ENCODE measurements around the gene C2orf78. TPM values are rescaled to one million over a fixed set of nuclear protein-coding genes. Genes with fewer than 3 reads are reported as not detected.

C2orf78 gene
- total and polyA plus RNA-seq, 4 donors = not detected

DNA sequence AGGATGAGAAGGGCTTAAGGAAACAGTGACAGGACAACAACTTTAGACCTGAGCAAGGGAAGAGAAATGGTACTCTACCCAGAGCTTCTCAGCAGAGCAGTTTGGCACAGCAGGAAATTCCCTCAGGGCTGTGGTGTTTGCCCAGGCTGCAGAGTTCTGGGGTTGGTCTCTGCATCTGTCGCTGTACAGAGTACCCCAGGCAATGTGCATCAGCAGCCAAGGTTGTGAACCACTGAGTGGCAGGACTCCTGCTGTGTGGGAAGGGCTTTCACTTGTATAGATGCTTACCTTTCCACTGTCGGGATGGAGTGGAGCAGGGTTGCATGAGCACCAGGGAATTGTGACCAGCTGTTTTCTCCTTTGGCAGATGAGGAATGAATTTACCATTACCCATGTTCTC lies 66.0 kb downstream of the C2orf78 start:
- no peak overlapping the region for H3K9ac ChIP-seq (ENCODE audit: insufficient read depth in 1 of 2, low read length in 2 of 2)
- H3K27ac ChIP-seq (ENCODE audit: low read depth in 1 of 2, low read length in 1 of 2) = no peak overlapping the region
- peaks cover 29 to 54% (median 41%) of the 10 kb centered on the region in 4 donors for H3K36me3 ChIP-seq (ENCODE audit: control insufficient read depth in 4 of 4, insufficient read depth in 4 of 4, low read length in 4 of 4)
- no peak overlapping the region for H3K4me3 ChIP-seq
- DNase-seq (no peak), ATAC-seq (ENCODE audit: insufficient read depth, low FRiP score) (no peak)
- peaks cover 0 to 2% (median 0%) of the 10 kb centered on the region in 5 donors for H3K4me1 ChIP-seq (ENCODE audit: control insufficient read depth in 5 of 5, insufficient read depth in 5 of 5, low read length in 5 of 5)
- TF ChIP-seq CTCF (IDR thresholded peaks at IDR 0.05; ENCODE audit: control extremely low read depth, extremely low read depth) = no peak
- H3K27me3 ChIP-seq (ENCODE audit: control insufficient read depth in 3 of 3, insufficient read depth in 3 of 3, low read length in 2 of 3) = no peaks in the 10 kb centered on the region
- no peaks in the 10 kb centered on the region for H3K9me3 ChIP-seq (ENCODE audit: control insufficient read depth in 4 of 4, insufficient read depth in 3 of 4, low read length in 3 of 4)
- 95 to 98% methylated on average over 2 of the region's 2 CpGs for WGBS, 2 donors

DNA sequence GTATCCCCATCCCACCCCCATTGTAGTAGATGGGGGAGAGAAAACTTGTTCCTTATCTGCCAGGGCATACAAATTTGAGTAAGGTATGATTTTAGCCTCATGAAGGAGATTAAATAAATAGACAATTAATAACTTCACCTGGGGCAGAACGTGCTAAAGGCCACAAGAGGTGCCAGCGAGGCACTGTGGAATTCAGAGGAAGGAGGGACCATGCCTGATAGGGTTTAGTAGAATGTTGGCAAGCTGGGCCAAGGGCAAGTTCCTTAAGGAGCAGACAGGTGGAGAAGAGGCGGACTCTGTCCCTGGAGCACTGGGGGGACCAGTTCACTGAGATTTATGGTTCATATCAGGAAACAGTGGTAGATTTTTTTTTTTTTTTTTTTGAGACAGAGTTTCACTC lies 67.3 kb downstream of the C2orf78 start:
- DNase-seq = no peak
- Histone ChIP-seq H3K27ac (ENCODE audit: low read depth in 1 of 2, low read length in 1 of 2) (no peak overlapping the region), H3K4me3 (no peak overlapping the region), H3K9ac (ENCODE audit: insufficient read depth in 1 of 2, low read length in 2 of 2) (no peak overlapping the region), H3K4me1 (ENCODE audit: control insufficient read depth in 5 of 5, insufficient read depth in 5 of 5, low read length in 5 of 5) (peaks cover 0 to 2% (median 0%) of the 10 kb centered on the region in 5 donors), H3K36me3 (ENCODE audit: control insufficient read depth in 4 of 4, insufficient read depth in 4 of 4, low read length in 4 of 4) (peaks cover 31 to 61% (median 46%) of the 10 kb centered on the region in 4 donors), H3K27me3 (ENCODE audit: control insufficient read depth in 3 of 3, insufficient read depth in 3 of 3, low read length in 2 of 3) (no peaks in the 10 kb centered on the region), H3K9me3 (ENCODE audit: control insufficient read depth in 4 of 4, insufficient read depth in 3 of 4, low read length in 3 of 4) (no peaks in the 10 kb centered on the region)
- no peak for ATAC-seq (ENCODE audit: insufficient read depth, low FRiP score)
- TF ChIP-seq CTCF (IDR thresholded peaks at IDR 0.05; ENCODE audit: control extremely low read depth, extremely low read depth) = no peak
- 72 to 85% methylated on average over 3 of the region's 3 CpGs for WGBS, 2 donors

DNA sequence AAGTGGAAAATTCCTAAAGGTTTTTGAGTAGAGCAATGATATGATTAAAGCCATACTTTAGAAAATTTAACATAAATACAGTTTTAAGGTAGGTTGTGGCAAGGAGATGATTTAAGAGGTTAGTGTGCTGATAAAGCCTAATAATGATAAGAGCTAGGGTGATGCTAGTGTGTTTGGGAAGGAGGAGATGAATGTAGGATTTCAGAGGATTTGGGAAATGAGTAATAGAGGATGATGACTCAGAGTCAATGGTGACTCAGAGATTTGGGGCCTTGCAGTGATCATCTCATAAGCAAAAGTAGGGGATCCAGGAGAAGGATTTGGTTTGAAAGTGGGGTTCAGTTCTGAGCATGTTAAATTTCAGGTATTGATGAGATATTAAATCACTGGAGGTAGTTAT lies 68.0 kb downstream of the C2orf78 start:
- Histone ChIP-seq H3K36me3 (ENCODE audit: control insufficient read depth in 4 of 4, insufficient read depth in 4 of 4, low read length in 4 of 4) (peaks cover 35 to 61% (median 50%) of the 10 kb centered on the region in 4 donors), H3K27ac (ENCODE audit: low read depth in 1 of 2, low read length in 1 of 2) (no peak overlapping the region), H3K27me3 (ENCODE audit: control insufficient read depth in 3 of 3, insufficient read depth in 3 of 3, low read length in 2 of 3) (no peaks in the 10 kb centered on the region), H3K9me3 (ENCODE audit: control insufficient read depth in 4 of 4, insufficient read depth in 3 of 4, low read length in 3 of 4) (no peaks in the 10 kb centered on the region), H3K4me3 (no peak overlapping the region), H3K4me1 (ENCODE audit: control insufficient read depth in 5 of 5, insufficient read depth in 5 of 5, low read length in 5 of 5) (peaks cover 0 to 2% (median 0%) of the 10 kb centered on the region in 5 donors), H3K9ac (ENCODE audit: insufficient read depth in 1 of 2, low read length in 2 of 2) (no peak overlapping the region)
- DNase-seq = no peak
- ATAC-seq (ENCODE audit: insufficient read depth, low FRiP score) = no peak
- no peak for TF ChIP-seq CTCF (IDR thresholded peaks at IDR 0.05; ENCODE audit: control extremely low read depth, extremely low read depth)

GRCh38 chr2:73855526-73855925 lies 71.5 kb downstream of the C2orf78 start:
- WGBS, 2 donors = 93 to 95% methylated on average over 2 of the region's 2 CpGs
- TF ChIP-seq CTCF (IDR thresholded peaks at IDR 0.05; ENCODE audit: control extremely low read depth, extremely low read depth) = no peak
- H3K36me3 ChIP-seq (ENCODE audit: control insufficient read depth in 4 of 4, insufficient read depth in 4 of 4, low read length in 4 of 4) = peaks cover 30 to 57% (median 48%) of the 10 kb centered on the region in 4 donors
- H3K4me1 ChIP-seq (ENCODE audit: control insufficient read depth in 5 of 5, insufficient read depth in 5 of 5, low read length in 5 of 5) = peaks cover 0 to 2% (median 0%) of the 10 kb centered on the region in 5 donors
- DNase-seq (no peak), ATAC-seq (ENCODE audit: insufficient read depth, low FRiP score) (no peak)
- no peaks in the 10 kb centered on the region for H3K9me3 ChIP-seq (ENCODE audit: control insufficient read depth in 4 of 4, insufficient read depth in 3 of 4, low read length in 3 of 4)
- H3K9ac ChIP-seq (ENCODE audit: insufficient read depth in 1 of 2, low read length in 2 of 2) = no peak overlapping the region
- no peak overlapping the region for H3K4me3 ChIP-seq
- no peak overlapping the region for H3K27ac ChIP-seq (ENCODE audit: low read depth in 1 of 2, low read length in 1 of 2)
- no peaks in the 10 kb centered on the region for H3K27me3 ChIP-seq (ENCODE audit: control insufficient read depth in 3 of 3, insufficient read depth in 3 of 3, low read length in 2 of 3)
